Measurements from ENCODE around the gene ADK.
"Not testable (repeated sequence)": the region's sequence is repeated elsewhere in the genome, so short reads cannot be mapped to it uniquely, and the experiment has no call there.

ADK gene

GRCh38 chr10:74292871-74293427, 141.9 kb downstream of the ADK start:
- peak overlapping the region; percentile 57 to 77 for H3K27ac ChIP-seq
- TF ChIP-seq CTCF (IDR thresholded peaks at IDR 0.05), result no peak
- H3K4me3 ChIP-seq, result no peak overlapping the region
- no peaks in the 10 kb centered on the region for H3K9me3 ChIP-seq
- intact Hi-C loops (cut with DNase I; ENCODE audit: low total_unique reads), result no loop called here
- no peaks in the 10 kb centered on the region for H3K36me3 ChIP-seq
- DNase-seq, result no peak
- H3K4me1 ChIP-seq, result peaks cover 0 to 73% (median 14%) of the 10 kb centered on the region in 4 donors
- H3K27me3 ChIP-seq, result no peaks in the 10 kb centered on the region

- intact Hi-C loops (cut with DNase I; ENCODE audit: low total_unique reads), result no loop called here
- no peaks in the 10 kb centered on the region for H3K9me3 ChIP-seq
- peaks cover 0 to 74% (median 14%) of the 10 kb centered on the region in 4 donors for H3K4me1 ChIP-seq
- peak overlapping the region; percentile 57 to 77 for H3K27ac ChIP-seq
- TF ChIP-seq CTCF (IDR thresholded peaks at IDR 0.05), result no peak
- H3K27me3 ChIP-seq, result no peaks in the 10 kb centered on the region
- no peak overlapping the region for H3K4me3 ChIP-seq
- H3K36me3 ChIP-seq, result no peaks in the 10 kb centered on the region
- no peak for DNase-seq
Measured at GRCh38 chr10:74293686-74294371, 142.8 kb downstream of the ADK start.

GRCh38 chr10:74297389-74298080, 146.5 kb downstream of the ADK start:
- Histone ChIP-seq H3K27me3 (no peaks in the 10 kb centered on the region), H3K36me3 (no peaks in the 10 kb centered on the region), H3K4me1 (peaks cover 0 to 44% (median 7%) of the 10 kb centered on the region in 4 donors), H3K9me3 (no peaks in the 10 kb centered on the region), H3K4me3 (no peak overlapping the region), H3K27ac (no peak overlapping the region)
- TF ChIP-seq CTCF (IDR thresholded peaks at IDR 0.05), result no peak
- intact Hi-C loops (cut with DNase I; ENCODE audit: low total_unique reads), result no loop called here
- DNase-seq, result no peak

- H3K36me3 ChIP-seq; intact Hi-C loops (cut with DNase I; ENCODE audit: low total_unique reads); H3K27ac ChIP-seq; H3K4me3 ChIP-seq; H3K27me3 ChIP-seq; H3K9me3 ChIP-seq; DNase-seq: not testable (repeated sequence)
- peaks cover 0 to 26% (median 0%) of the 10 kb centered on the region in 4 donors for H3K4me1 ChIP-seq
Measured at GRCh38 chr10:74300074-74300621, 149.1 kb downstream of the ADK start.

- Histone ChIP-seq H3K9me3 (no peaks in the 10 kb centered on the region), H3K27me3 (no peaks in the 10 kb centered on the region), H3K27ac (no peak overlapping the region), H3K4me1 (peaks cover 0 to 26% (median 0%) of the 10 kb centered on the region in 4 donors), H3K36me3 (no peaks in the 10 kb centered on the region), H3K4me3 (no peak overlapping the region)
- intact Hi-C loops (cut with DNase I; ENCODE audit: low total_unique reads), result no loop called here
- no peak for TF ChIP-seq CTCF (IDR thresholded peaks at IDR 0.05)
- no peak for DNase-seq
Measured at GRCh38 chr10:74300666-74301065, 149.6 kb downstream of the ADK start.

- Histone ChIP-seq H3K4me1 (peaks cover 0 to 48% (median 10%) of the 10 kb centered on the region in 4 donors), H3K27me3 (no peaks in the 10 kb centered on the region), H3K9me3 (no peaks in the 10 kb centered on the region), H3K27ac (no peak overlapping the region), H3K36me3 (no peaks in the 10 kb centered on the region), H3K4me3 (no peak overlapping the region)
- no peak for TF ChIP-seq CTCF (IDR thresholded peaks at IDR 0.05)
- intact Hi-C loops (cut with DNase I; ENCODE audit: low total_unique reads), result no loop called here
- DNase-seq, result no peak
Measured at GRCh38 chr10:74305730-74306129, 154.7 kb downstream of the ADK start.
